ENCODE measurements around the gene TOX2. TPM values are rescaled to one million over a fixed set of nuclear protein-coding genes. Genes with fewer than 3 reads are reported as not detected.

TOX2 gene
- total RNA-seq, 1 experiment from 2014 or later = 1.7 TPM

- H3K4me1 ChIP-seq (ENCODE audit: insufficient read depth, low read length) = no peaks in the 10 kb centered on the region
- no peak overlapping the region for H3K27ac ChIP-seq (ENCODE audit: insufficient read length, low read depth, low read length)
- H4K91ac ChIP-seq (ENCODE audit: insufficient read length, low read depth, low read length) = no peak overlapping the region
- no peak overlapping the region for H2BK12ac ChIP-seq (ENCODE audit: insufficient read length, low read depth, low read length)
- no peak overlapping the region for H4K5ac ChIP-seq (ENCODE audit: insufficient read length, low read depth, low read length)
- no peaks in the 10 kb centered on the region for H4K20me1 ChIP-seq (ENCODE audit: control insufficient read depth, insufficient read depth, insufficient read length)
- no peak overlapping the region for H4K8ac ChIP-seq (replicated peaks; ENCODE audit: insufficient read length, low read depth, low read length)
- no peak overlapping the region; a peak in 2 of 7 replicates for H3K27ac Mint-ChIP-seq
- no peak overlapping the region for H3K23ac ChIP-seq (ENCODE audit: insufficient read length, low read depth, low read length)
- H3K4ac ChIP-seq (ENCODE audit: low read depth, low read length) = no peak overlapping the region
- H2BK120ac ChIP-seq (ENCODE audit: low read depth, low read length, poor library complexity, severe bottlenecking) = no peak overlapping the region
- H2BK5ac ChIP-seq (ENCODE audit: insufficient read length, low read length) = no peak overlapping the region
- H3K27me3 ChIP-seq (ENCODE audit: insufficient read depth, low read length) = no peaks in the 10 kb centered on the region
- H3K4me1 Mint-ChIP-seq = no peaks in the 10 kb centered on the region
- H2BK15ac ChIP-seq (ENCODE audit: low read depth, low read length) = no peak overlapping the region
- no CpG with 5 or more reads among the region's 4 CpGs for WGBS (ENCODE audit: extremely low coverage, insufficient read length, low lambda C conversion rate)
- no peaks in the 10 kb centered on the region for H3K9me3 ChIP-seq (ENCODE audit: control insufficient read depth, low read depth, low read length)
- no peak overlapping the region for H3T11ph ChIP-seq (ENCODE audit: low read length)
- peaks cover 3% of the 10 kb centered on the region for H3K27me3 Mint-ChIP-seq (ENCODE audit: low read depth)
- TF ChIP-seq, protein P1, sequence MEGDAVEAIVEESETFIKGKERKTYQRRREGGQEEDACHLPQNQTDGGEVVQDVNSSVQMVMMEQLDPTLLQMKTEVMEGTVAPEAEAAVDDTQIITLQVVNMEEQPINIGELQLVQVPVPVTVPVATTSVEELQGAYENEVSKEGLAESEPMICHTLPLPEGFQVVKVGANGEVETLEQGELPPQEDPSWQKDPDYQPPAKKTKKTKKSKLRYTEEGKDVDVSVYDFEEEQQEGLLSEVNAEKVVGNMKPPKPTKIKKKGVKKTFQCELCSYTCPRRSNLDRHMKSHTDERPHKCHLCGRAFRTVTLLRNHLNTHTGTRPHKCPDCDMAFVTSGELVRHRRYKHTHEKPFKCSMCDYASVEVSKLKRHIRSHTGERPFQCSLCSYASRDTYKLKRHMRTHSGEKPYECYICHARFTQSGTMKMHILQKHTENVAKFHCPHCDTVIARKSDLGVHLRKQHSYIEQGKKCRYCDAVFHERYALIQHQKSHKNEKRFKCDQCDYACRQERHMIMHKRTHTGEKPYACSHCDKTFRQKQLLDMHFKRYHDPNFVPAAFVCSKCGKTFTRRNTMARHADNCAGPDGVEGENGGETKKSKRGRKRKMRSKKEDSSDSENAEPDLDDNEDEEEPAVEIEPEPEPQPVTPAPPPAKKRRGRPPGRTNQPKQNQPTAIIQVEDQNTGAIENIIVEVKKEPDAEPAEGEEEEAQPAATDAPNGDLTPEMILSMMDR (conservative IDR thresholded peaks at IDR 0.05) = no peak; the same call in 2 of the 3 replicates
- no peak overlapping the region for H3K9ac ChIP-seq (ENCODE audit: extremely low read depth, insufficient read length, low read length)
- H3K56ac ChIP-seq (ENCODE audit: insufficient read length, low read depth, low read length) = no peak overlapping the region
- no peaks in the 10 kb centered on the region for H3K23me2 ChIP-seq (ENCODE audit: insufficient read length, low read depth, low read length, poor library complexity, severe bottlenecking)
- H3K4me2 ChIP-seq (ENCODE audit: insufficient read depth, insufficient read length, low read length) = no peak overlapping the region
- H3K18ac ChIP-seq (ENCODE audit: insufficient read length, low read depth, low read length) = no peak overlapping the region
- no peak overlapping the region for H2AK5ac ChIP-seq (ENCODE audit: insufficient read length, low read length)
- no peaks in the 10 kb centered on the region for H3K9me3 Mint-ChIP-seq
- no peak overlapping the region for H3K14ac ChIP-seq (ENCODE audit: insufficient read depth, low read length)
- no peak for DNase-seq
- no peak overlapping the region for H2BK20ac ChIP-seq (ENCODE audit: low read depth, low read length, poor library complexity, severe bottlenecking)
- H3K4me3 Mint-ChIP-seq = no peak overlapping the region
- H2AFZ ChIP-seq (ENCODE audit: low read length) = no peak overlapping the region
- no peaks in the 10 kb centered on the region for H3K36me3 Mint-ChIP-seq (ENCODE audit: insufficient read depth in 1 of 3, low read depth in 3 of 3)
- no peaks in the 10 kb centered on the region for H3K79me2 ChIP-seq (ENCODE audit: insufficient read depth, low read length)
- H3K79me1 ChIP-seq (ENCODE audit: insufficient read depth, low read depth, low read length, poor library complexity, severe bottlenecking) = no peaks in the 10 kb centered on the region
These were observed 89.8 kb downstream of the TOX2 start for GRCh38 chr20:44004306-44004915.
